Measurements from ENCODE around the gene CDC25C. TPM values are rescaled to one million over a fixed set of nuclear protein-coding genes. Genes with fewer than 3 reads are reported as not detected.

Gene CDC25C
- total and polyA plus RNA-seq, 9 of the 15 experiments (the other 6 are each of a cell fraction or from before 2014, with no cell fraction given) = 19.1 to 63.7 (median 31.9) TPM

- TF ChIP-seq ZNF592 (IDR thresholded peaks at IDR 0.05) (no peak), CEBPZ (IDR thresholded peaks at IDR 0.05; ENCODE audit: borderline replicate concordance, low read depth, low read length) (no peak), ZNF239 (CRISPR knock-in tag; IDR thresholded peaks at IDR 0.05) (no peak), ZFP91 (CRISPR knock-in tag; IDR thresholded peaks at IDR 0.05) (no peak), POLR3G (IDR thresholded peaks at IDR 0.05; ENCODE audit: extremely low read depth, insufficient read length, insufficient replicate concordance) (no peak), ZNF518B (CRISPR knock-in tag; IDR thresholded peaks at IDR 0.05) (no peak), RNF219 (CRISPR knock-in tag; IDR thresholded peaks at IDR 0.05) (no peak), ARID3B (CRISPR knock-in tag; IDR thresholded peaks at IDR 0.05; ENCODE audit: borderline replicate concordance) (no peak)
Measured at GRCh38 chr5:138337685-138338410, 6.2 kb upstream of the CDC25C start, which contains the start of gene FAM53C (continued).

Data from K562 (cell line).